Mesothelial cell of epicardium (in vitro differentiated cells): ENCODE results near the gene AGPAT3. TPM values are rescaled to one million over a fixed set of nuclear protein-coding genes. Genes with fewer than 3 reads are reported as not detected.

ENCODE experiments used
- DNase-seq, 2 experiments: peaks; one replicate each; pipeline ENCODE4 v3.0.0; 2021; ENCODE audit warnings: low spot score in 2 of 2; ENCODE audit not compliant: unreplicated experiment in 2 of 2
- H3K27ac Mint-ChIP-seq: 2 replicates; pipeline ENCODE4 v1.8.0; 2021; ENCODE audit warnings: mixed read lengths
- H3K27me3 Mint-ChIP-seq: 2 replicates; pipeline ENCODE4 v1.8.0; 2021; ENCODE audit warnings: low read depth, mixed read lengths
- H3K36me3 Mint-ChIP-seq: 2 replicates; pipeline ENCODE4 v1.8.0; 2021; ENCODE audit warnings: mixed read lengths
- H3K4me1 Mint-ChIP-seq: 2 replicates; pipeline ENCODE4 v1.8.0; 2021; ENCODE audit warnings: mixed read lengths
- H3K4me3 Mint-ChIP-seq: 2 replicates; pipeline ENCODE4 v1.8.0; 2021; ENCODE audit warnings: mild to moderate bottlenecking, moderate library complexity, mixed read lengths
- H3K9me3 Mint-ChIP-seq: 2 replicates; pipeline ENCODE4 v1.8.0; 2021; ENCODE audit warnings: mixed read lengths
- CTCF ChIP-seq: fragments of 200-600 bp; sonication (generic); IDR thresholded peaks from one replicate; pipeline ENCODE4 v1.5.0; 2021; ENCODE audit warnings: antibody characterized with exemption; ENCODE audit not compliant: unreplicated experiment
- total RNA-seq: library from RNA; stranded (reverse); gene quantifications from 3 replicates; pipeline ENCODE4 v1.2.1, GENCODE V29; 2021

The AGPAT3 gene
- total RNA-seq, 1 donor from 2014 or later = 71.0 TPM

- H3K36me3 Mint-ChIP-seq = peaks cover 21% of the 10 kb centered on the region
- no peak overlapping the region for H3K4me3 Mint-ChIP-seq
- no peak overlapping the region for H3K27ac Mint-ChIP-seq
- H3K9me3 Mint-ChIP-seq = peaks cover 10% of the 10 kb centered on the region
- DNase-seq = no peak
- peaks cover 24% of the 10 kb centered on the region for H3K4me1 Mint-ChIP-seq
- no peaks in the 10 kb centered on the region for H3K27me3 Mint-ChIP-seq
- TF ChIP-seq CTCF = no peak
Observed at GRCh38 chr21:43912500-43912899, 47.5 kb downstream of the AGPAT3 start.

- Mint-ChIP-seq H3K4me1 (peaks cover 24% of the 10 kb centered on the region), H3K27ac (no peak overlapping the region), H3K36me3 (peaks cover 18% of the 10 kb centered on the region), H3K27me3 (no peaks in the 10 kb centered on the region), H3K4me3 (no peak overlapping the region), H3K9me3 (peaks cover 10% of the 10 kb centered on the region)
- DNase-seq = no peak
- no peak for TF ChIP-seq CTCF
Observed at GRCh38 chr21:43912910-43913309, 47.9 kb downstream of the AGPAT3 start.

- H3K4me1 Mint-ChIP-seq = peaks cover 24% of the 10 kb centered on the region
- DNase-seq = no peak
- no peaks in the 10 kb centered on the region for H3K27me3 Mint-ChIP-seq
- H3K27ac Mint-ChIP-seq = no peak overlapping the region
- H3K9me3 Mint-ChIP-seq = peaks cover 10% of the 10 kb centered on the region
- no peak for TF ChIP-seq CTCF
- H3K4me3 Mint-ChIP-seq = no peak overlapping the region
- H3K36me3 Mint-ChIP-seq = peaks cover 19% of the 10 kb centered on the region
Observed at GRCh38 chr21:43913928-43914327, 48.9 kb downstream of the AGPAT3 start.

- DNase-seq = no peak
- no peaks in the 10 kb centered on the region for H3K27me3 Mint-ChIP-seq
- TF ChIP-seq CTCF = no peak
- H3K9me3 Mint-ChIP-seq = peaks cover 10% of the 10 kb centered on the region
- H3K4me1 Mint-ChIP-seq = peaks cover 16% of the 10 kb centered on the region
- peak overlapping the region; percentile 10 for H3K27ac Mint-ChIP-seq
- H3K4me3 Mint-ChIP-seq = no peak overlapping the region
- H3K36me3 Mint-ChIP-seq = peaks cover 19% of the 10 kb centered on the region
Observed at GRCh38 chr21:43916076-43916475, 51.1 kb downstream of the AGPAT3 start.

GRCh38 chr21:43916691-43917514, 51.9 kb downstream of the AGPAT3 start:
- H3K4me3 Mint-ChIP-seq = no peak overlapping the region
- no peak overlapping the region for H3K27ac Mint-ChIP-seq
- no peak for DNase-seq
- H3K9me3 Mint-ChIP-seq = peaks cover 10% of the 10 kb centered on the region
- H3K4me1 Mint-ChIP-seq = peaks cover 17% of the 10 kb centered on the region
- peaks cover 18% of the 10 kb centered on the region for H3K36me3 Mint-ChIP-seq
- no peaks in the 10 kb centered on the region for H3K27me3 Mint-ChIP-seq
- no peak for TF ChIP-seq CTCF
